WTC11 (cell line): ENCODE measurements around the gene KIF17. TPM values are rescaled to one million over a fixed set of nuclear protein-coding genes. Genes with fewer than 3 reads are reported as not detected.
A peak's percentile ranks its signal among the peaks of the same experiment; 100 is the strongest.

Experiments used
- ATAC-seq: fragments of 200-7000 bp; cut with Tn5 transposase; 2 replicates; pipeline ENCODE4 v1.10.0; 2021; ENCODE audit warnings: mild to moderate bottlenecking, moderate library complexity
- CTCF ChIA-PET: fragments of 300-600 bp; sonication (Branson Sonifier 250); formaldehyde crosslinking; loops from one replicate; lab custom pipeline; 2021; ENCODE audit warnings: antibody characterized with exemption; lab: Charles Lee
- POLR2A ChIA-PET: fragments of 350-600 bp; sonication (Branson Sonifier 250); formaldehyde crosslinking; loops from one replicate; lab custom pipeline; 2021; ENCODE audit warnings: antibody characterized with exemption; lab: Charles Lee
- DNase-seq: peaks from one replicate; pipeline ENCODE4 v3.0.0; 2021; ENCODE audit warnings: low spot score
- H3K27ac Mint-ChIP-seq: 2 replicates; pipeline ENCODE4 v1.8.0; 2021; ENCODE audit warnings: mixed read lengths
- H3K27me3 Mint-ChIP-seq: 2 replicates; pipeline ENCODE4 v1.8.0; 2021; ENCODE audit warnings: low read depth, mild to moderate bottlenecking, moderate library complexity, mixed read lengths
- H3K36me3 Mint-ChIP-seq: 2 replicates; pipeline ENCODE4 v1.8.0; 2021; ENCODE audit warnings: mixed read lengths
- H3K4me1 Mint-ChIP-seq: 2 replicates; pipeline ENCODE4 v1.8.0; 2022; ENCODE audit warnings: mixed read lengths
- H3K4me3 Mint-ChIP-seq: 2 replicates; pipeline ENCODE4 v1.8.0; 2021; ENCODE audit warnings: mild to moderate bottlenecking, moderate library complexity, mixed read lengths
- H3K9me3 Mint-ChIP-seq: 2 replicates; pipeline ENCODE4 v1.8.0; 2021; ENCODE audit warnings: mixed read lengths
- ARID4B ChIP-seq: sonication (generic); formaldehyde crosslinking; IDR thresholded peaks from 2 replicates; pipeline ENCODE4 v1.8.0; 2023; ENCODE audit warnings: missing genetic modification reagents, mild to moderate bottlenecking, borderline replicate concordance
- ATF1 ChIP-seq: sonication (generic); formaldehyde crosslinking; IDR thresholded peaks from 2 replicates; pipeline ENCODE4 v1.8.1; 2023; ENCODE audit warnings: mild to moderate bottlenecking, moderate library complexity, missing genetic modification reagents
- CTCF ChIP-seq: fragments of 200-600 bp; IDR thresholded peaks from 2 replicates; pipeline ENCODE4 v1.8.0; 2022; ENCODE audit warnings: antibody characterized with exemption
- GABPB1 ChIP-seq: sonication (generic); formaldehyde crosslinking; IDR thresholded peaks from 2 replicates; pipeline ENCODE4 v1.8.1; 2023; ENCODE audit warnings: mild to moderate bottlenecking, missing genetic modification reagents
- IRF1 ChIP-seq: sonication (generic); formaldehyde crosslinking; IDR thresholded peaks from 2 replicates; pipeline ENCODE4 v1.8.0; 2023; ENCODE audit warnings: missing genetic modification reagents
- KAT7 ChIP-seq: sonication (generic); formaldehyde crosslinking; IDR thresholded peaks from 2 replicates; pipeline ENCODE4 v1.8.1; 2023; ENCODE audit warnings: missing genetic modification reagents, mild to moderate bottlenecking, borderline replicate concordance
- MAX ChIP-seq: sonication (generic); formaldehyde crosslinking; IDR thresholded peaks from 2 replicates; pipeline ENCODE4 v1.8.0; 2022; ENCODE audit warnings: mild to moderate bottlenecking, missing genetic modification reagents
- NR3C1 ChIP-seq: sonication (generic); formaldehyde crosslinking; conservative IDR thresholded peaks from 2 replicates; pipeline ENCODE4 v1.8.1; 2023; ENCODE audit warnings: low read depth, mild to moderate bottlenecking, missing genetic modification reagents
- PREB ChIP-seq: sonication (generic); formaldehyde crosslinking; IDR thresholded peaks from 2 replicates; pipeline ENCODE4 v1.8.1; 2022; ENCODE audit warnings: mild to moderate bottlenecking, missing genetic modification reagents, moderate library complexity, borderline replicate concordance
- SOX15 ChIP-seq: fragments of 250-450 bp; sonication (Bioruptor Pico); IDR thresholded peaks from 2 replicates; pipeline ENCODE4 v1.9.0; 2021; ENCODE audit warnings: mild to moderate bottlenecking
- STAT6 ChIP-seq: sonication (generic); formaldehyde crosslinking; conservative IDR thresholded peaks from 2 replicates; pipeline ENCODE4 v1.8.1; 2023; ENCODE audit warnings: mild to moderate bottlenecking, low read depth, missing genetic modification reagents, moderate library complexity
- TP53 ChIP-seq: sonication (generic); formaldehyde crosslinking; IDR thresholded peaks from 2 replicates; pipeline ENCODE4 v1.8.1; 2023; ENCODE audit warnings: mild to moderate bottlenecking, missing genetic modification reagents
- ZNF317 ChIP-seq: sonication (generic); formaldehyde crosslinking; IDR thresholded peaks from 2 replicates; pipeline ENCODE4 v1.8.1; 2023; ENCODE audit warnings: low read depth, mild to moderate bottlenecking, moderate library complexity, missing genetic modification reagents, borderline replicate concordance
- ZNF532 ChIP-seq: fragments of 250-450 bp; sonication (Bioruptor Pico); IDR thresholded peaks from 2 replicates; pipeline ENCODE4 v1.9.0; 2021; ENCODE audit warnings: mild to moderate bottlenecking, borderline replicate concordance
- ZSCAN18 ChIP-seq: fragments of 250-450 bp; sonication (Bioruptor Pico); IDR thresholded peaks from 2 replicates; pipeline ENCODE4 v2.1.2; 2022; ENCODE audit warnings: mild to moderate bottlenecking, moderate library complexity
- total RNA-seq: library from RNA; stranded (reverse); gene quantifications from 3 replicates; pipeline ENCODE4 v1.2.3, GENCODE V29; 2021

The KIF17 gene
- total RNA-seq, 1 experiment from 2014 or later = 8.1 TPM

GRCh38 chr1:20634594-20635084, 83.2 kb downstream of the KIF17 start:
- H3K4me1 Mint-ChIP-seq = peaks cover 13% of the 10 kb centered on the region
- DNase-seq (peak; percentile 69), ATAC-seq (peak; percentile 67)
- H3K9me3 Mint-ChIP-seq = peaks cover 3% of the 10 kb centered on the region; the same call in 1 of the 2 replicates
- H3K27me3 Mint-ChIP-seq = peaks cover 9% of the 10 kb centered on the region; the same call in 1 of the 2 replicates
- POLR2A ChIA-PET = interaction anchor here (1.4 to 1.6 kb wide), 2 partner anchors 27 to 82 kb away, joined by 4 to 9 read pairs; partner anchors contain the start of gene FAM43B
- peak overlapping the region; percentile 93 for H3K4me3 Mint-ChIP-seq
- CTCF ChIA-PET = interaction anchor here (0.9 to 3.3 kb wide), 16 partner anchors 11 to 270 kb away, joined by 3 to 153 read pairs (median 6); no protein-coding TSS in a partner anchor
- H3K36me3 Mint-ChIP-seq = peaks cover 9% of the 10 kb centered on the region; the same call in 1 of the 2 replicates
- peak overlapping the region; percentile 98 for H3K27ac Mint-ChIP-seq
- TF ChIP-seq ZNF317 (CRISPR knock-in tag) (no peak), TP53 (CRISPR knock-in tag) (no peak), STAT6 (CRISPR knock-in tag) (no peak), ATF1 (CRISPR knock-in tag) (no peak), SOX15 (no peak), ZNF532 (no peak), NR3C1 (CRISPR knock-in tag) (no peak), MAX (no peak)
- TF ChIP-seq, all 79 proteins: peak for 0

GRCh38 chr1:20634065-20634593, 83.7 kb downstream of the KIF17 start:
- peak; percentile 9 for ATAC-seq
- H3K36me3 Mint-ChIP-seq = peaks cover 10% of the 10 kb centered on the region
- H3K27me3 Mint-ChIP-seq = peaks cover 12% of the 10 kb centered on the region
- peak overlapping the region; percentile 93 for H3K4me3 Mint-ChIP-seq
- CTCF ChIA-PET = interaction anchor here (0.6 to 3.3 kb wide), 47 partner anchors 8 to 1954 kb away, joined by 3 to 153 read pairs (median 5); partner anchors contain the start of genes CDA, DDOST and KIF17
- H3K9me3 Mint-ChIP-seq = peaks cover 7% of the 10 kb centered on the region
- DNase-seq = no peak
- H3K4me1 Mint-ChIP-seq = peaks cover 13% of the 10 kb centered on the region
- POLR2A ChIA-PET = interaction anchor here (0.5 to 1.6 kb wide), 8 partner anchors 18 to 153 kb away, joined by 3 to 9 read pairs (median 4); partner anchors contain the start of genes FAM43B and HP1BP3
- H3K27ac Mint-ChIP-seq = peak overlapping the region; percentile 98
- no peak for TF ChIP-seq ZSCAN18 (CRISPR knock-in tag)
- TF ChIP-seq PREB (CRISPR knock-in tag) = no peak
- TF ChIP-seq ARID4B = no peak
- TF ChIP-seq KAT7 = no peak
- no peak for TF ChIP-seq CTCF
- TF ChIP-seq GABPB1 (CRISPR knock-in tag) = no peak
- TF ChIP-seq IRF1 (CRISPR knock-in tag) = no peak
